GM18498 (cell line): ENCODE results near the gene TCF12.

Experiments used
- ATAC-seq: cut with Tn5 transposase; IDR thresholded peaks from one replicate; pipeline ENCODE4 v1.9.1; 2021; ENCODE audit warnings: mild to moderate bottlenecking, moderate library complexity; ENCODE audit not compliant: unreplicated experiment

TCF12 gene

DNA sequence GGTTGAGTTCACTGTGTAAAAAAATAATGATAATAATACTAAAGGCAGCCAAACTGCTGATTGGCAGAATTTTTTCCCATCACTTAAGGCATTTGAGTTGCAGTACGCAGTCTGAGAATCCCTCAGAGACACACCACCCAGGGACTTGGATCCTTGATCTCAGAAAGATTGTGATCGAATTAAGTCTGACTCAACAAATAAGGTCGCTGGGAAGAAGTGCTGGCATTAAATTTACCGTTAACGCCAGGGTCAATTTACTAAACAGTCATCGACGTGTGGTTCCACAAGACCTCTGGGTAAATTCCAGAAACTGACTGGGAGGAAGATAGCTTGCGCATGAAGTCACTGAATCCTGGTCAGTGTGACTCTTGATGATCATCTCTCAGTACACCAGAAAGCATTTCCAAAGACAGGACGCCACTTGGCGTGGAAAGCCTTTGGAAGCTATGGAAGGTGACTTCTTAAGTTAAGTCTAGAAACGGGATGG, 409.6 kb downstream of the TCF12 start:
- ATAC-seq: no peak

DNA sequence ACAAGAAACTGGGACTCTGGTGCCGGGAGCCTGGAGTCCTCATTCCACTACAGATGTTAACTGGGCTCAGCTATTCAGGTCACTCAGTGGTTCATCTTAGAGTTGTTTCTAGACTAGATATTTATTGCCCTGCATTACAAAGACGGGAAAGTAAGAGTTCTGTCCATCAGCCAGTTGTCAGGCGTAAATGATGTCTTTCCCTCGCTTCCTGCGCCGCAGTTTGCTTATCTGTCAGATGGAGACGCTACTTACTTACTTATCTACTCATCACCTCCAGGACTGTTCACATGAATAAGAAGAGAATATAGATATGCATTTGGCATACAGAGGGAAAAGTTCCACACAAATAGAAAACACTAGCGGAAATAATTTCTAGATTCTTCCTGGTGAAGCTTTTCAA, 410.0 kb downstream of the TCF12 start:
- ATAC-seq: no peak

DNA sequence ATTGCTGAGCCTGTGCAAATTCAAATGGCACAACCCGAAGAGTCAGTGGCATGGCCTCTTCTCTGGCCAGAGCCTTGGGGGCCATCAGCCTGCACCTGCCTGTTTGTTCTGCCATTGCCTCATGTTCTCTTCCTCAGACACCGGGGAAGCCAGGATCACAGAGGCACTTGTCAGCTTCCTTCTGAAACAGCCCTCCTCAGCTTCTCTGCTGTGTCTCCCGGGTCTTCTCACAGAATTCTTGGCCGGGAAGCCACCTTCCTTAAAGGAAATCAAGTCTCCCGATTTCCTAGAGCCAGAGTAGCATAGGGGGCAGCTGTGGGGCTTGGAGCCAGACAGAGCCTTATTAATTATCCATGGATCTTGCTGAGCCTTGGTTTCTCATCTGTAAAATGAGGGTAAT, 410.5 kb downstream of the TCF12 start:
- ATAC-seq: no peak

DNA sequence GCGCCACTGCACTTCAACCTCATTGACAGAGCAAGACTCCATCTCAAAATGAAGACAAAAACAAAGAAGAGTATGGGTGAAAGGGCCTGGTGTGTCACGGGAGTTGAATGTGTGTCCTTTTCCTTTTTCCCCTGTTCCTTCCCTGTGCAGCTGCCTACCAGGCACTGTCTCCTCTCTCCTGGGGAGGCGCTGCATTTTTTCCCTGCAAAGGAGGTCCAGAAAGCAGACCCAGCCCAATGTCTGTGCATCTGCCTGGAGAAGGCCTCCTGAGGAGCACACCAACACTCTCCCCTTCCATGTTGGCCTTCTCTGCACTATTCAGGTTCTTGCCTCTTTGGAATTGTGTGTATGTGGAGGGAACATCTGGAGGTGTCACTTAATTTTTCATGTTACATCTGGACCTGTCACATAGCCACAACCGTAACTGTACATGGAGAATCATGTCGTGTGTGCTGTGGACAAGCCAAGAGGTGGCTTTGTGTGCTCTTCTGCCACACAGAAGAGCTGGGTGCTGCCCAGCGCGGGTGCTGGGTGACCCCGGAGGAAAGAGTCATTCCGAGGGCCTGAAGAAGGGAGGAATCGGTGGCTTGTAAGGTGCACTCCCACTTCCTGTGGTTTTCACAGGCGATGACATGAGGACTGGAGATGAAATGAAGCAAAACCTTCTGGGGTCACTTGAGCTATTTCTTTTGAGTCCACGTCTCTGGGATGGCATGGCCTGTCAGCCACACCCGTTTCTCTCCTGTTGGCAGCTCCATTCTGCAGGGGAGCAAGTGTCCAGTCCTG, 411.3 kb downstream of the TCF12 start:
- no peak for ATAC-seq

DNA sequence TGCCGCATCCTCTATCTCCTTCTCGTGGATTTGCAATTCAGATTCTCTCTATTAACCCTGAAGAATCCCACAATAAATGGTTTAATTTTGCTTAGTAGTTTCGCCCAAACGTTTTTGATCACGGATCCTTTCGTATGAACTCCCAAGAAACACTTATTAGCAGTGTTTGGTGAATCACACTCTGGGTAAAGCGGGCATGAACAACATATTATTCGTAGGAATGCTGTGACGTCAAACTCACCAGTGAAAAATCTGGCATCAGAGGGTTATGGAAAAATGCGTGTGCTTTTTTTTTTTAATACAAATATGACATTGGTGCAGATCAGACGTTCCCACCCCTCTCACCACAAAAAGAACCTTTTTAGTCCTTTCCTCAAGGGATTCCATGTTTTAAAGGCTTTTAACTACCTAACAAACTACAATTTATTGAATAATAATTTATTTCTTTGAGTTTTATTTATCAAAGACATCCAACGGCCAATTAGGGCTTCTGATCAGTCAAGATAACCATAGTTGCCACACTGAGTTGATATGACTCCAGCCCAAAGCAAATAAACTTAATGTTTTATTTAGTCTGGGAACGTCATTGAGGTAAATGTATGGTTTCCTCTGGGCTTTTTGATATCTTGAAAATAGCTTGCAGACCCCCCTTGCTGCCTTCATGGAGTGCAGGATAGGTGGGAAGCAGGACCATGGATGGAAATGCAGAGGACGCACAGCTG, 412.3 kb downstream of the TCF12 start:
- ATAC-seq: no peak

DNA sequence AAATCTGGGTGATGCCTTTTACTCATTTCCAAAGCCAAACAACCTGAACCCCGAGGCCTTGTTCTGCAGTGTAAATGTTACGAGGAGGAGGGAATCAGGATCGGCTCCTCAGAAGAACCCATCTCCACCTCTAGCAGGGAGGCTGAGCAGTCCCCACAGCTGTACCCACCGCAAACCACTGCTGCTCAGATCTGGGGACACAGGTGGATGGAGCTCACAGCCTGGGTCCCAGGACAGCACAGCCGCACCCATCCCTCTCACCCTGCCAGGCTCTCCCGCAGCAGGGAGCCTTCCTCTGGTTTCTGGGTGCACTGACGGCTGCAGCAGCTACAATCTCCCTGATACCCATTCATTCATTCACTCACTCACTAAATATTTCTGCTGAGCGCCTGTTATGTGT, 413.9 kb downstream of the TCF12 start:
- no peak for ATAC-seq

DNA sequence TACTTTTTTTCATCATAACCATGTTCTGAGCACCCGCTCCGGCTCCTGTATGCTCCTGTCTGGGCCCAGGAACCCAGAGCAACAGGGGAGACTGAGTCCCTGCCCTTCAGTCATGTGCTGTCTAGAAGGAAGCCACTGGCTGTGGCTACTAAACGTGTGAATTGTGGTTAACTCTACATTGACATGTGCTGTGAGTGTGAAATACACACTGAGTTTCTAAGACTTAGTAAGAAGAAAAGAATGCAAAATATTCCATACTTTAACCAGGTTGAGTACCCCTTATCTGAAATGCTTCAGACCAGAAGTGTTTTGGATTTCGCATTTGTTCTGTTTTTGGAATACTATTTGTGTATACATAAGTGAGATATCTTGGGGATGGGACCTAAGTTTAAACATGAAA, 415.0 kb downstream of the TCF12 start:
- ATAC-seq: no peak

DNA sequence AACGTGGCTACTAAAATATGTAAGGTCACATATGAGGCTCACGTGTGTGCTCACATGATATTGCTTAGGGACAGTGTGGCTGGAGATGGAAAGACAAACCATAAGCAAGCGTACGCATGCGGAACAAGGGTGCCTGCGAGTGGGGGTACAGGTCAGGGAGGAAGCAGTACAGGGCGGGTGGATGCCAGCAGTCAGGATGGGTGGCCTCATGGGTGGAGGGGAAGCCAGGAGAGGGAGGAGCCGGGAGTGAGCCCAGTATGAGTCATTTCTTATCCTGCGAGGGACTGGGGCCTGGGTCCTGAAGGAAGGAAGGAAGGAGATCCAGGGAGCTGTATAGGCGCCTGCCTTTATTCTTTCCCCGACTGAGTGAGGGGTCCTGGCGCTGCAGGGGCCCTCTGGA, 415.8 kb downstream of the TCF12 start:
- no peak for ATAC-seq

DNA sequence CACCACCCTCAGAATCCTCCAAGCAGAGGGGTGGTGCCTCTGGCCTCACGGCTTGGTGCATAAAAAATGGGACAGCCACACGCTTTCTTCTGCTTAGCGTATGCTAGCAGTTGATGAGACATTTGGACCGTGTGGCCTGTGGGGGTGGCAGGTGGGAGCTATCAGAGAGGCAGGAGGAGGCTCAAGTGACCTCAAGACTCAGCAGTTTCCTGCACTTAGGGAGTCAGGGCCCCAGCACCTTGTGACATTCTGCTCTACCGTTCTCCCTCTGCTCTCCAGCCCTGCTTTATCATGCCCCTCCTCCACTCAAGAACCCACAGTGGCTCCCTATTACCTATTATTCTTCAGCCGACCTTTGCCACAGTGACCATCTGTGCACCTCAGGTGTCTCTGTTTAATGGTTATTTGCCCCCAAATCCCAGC, 416.9 kb downstream of the TCF12 start:
- ATAC-seq: no peak

DNA sequence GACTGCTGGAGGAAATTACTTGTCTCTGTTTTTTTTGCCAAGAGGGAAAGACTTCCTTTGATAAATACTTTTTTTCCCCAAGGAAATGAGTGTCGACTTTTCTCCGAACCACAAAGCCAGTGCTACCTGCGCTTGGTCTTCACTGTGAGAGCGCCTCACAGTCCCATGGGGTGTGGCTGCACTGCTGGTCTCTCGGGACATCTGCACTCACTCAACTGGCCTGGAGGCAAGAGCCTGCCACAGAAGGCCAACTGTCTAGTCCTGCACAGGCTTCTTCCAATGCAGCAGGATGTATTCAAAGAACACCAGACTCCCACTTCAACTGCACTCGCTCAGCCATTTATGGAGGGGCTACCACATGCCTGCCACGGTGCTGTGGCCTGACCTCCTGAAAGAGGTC, 417.3 kb downstream of the TCF12 start:
- no peak for ATAC-seq

DNA sequence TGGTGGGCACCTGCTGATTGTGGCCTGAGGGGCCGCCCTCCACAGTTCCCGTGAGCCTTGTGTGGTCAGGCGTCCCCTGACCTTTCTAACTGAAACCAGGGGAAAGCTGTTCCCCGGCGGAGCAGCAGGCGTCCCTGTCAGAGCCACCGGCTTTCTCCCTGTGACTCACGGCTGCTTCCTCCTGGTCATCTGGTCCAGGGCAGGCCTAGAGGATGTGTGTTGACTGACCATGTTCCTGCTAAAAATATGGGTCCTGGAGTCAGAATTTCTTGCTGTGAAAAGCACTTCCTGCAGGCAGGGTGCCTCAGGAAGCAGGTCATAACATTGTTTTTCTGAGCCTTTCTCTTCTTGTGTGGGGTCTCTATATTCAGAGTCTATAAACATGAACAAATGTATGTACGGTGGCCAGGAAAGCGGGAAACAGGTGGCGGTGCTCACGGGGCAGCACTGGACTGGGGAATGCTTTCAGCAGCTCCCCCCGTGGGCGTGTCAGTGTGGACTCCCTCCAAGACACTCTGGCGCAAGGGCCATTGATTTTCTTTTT, 419.5 kb downstream of the TCF12 start:
- ATAC-seq: no peak

DNA sequence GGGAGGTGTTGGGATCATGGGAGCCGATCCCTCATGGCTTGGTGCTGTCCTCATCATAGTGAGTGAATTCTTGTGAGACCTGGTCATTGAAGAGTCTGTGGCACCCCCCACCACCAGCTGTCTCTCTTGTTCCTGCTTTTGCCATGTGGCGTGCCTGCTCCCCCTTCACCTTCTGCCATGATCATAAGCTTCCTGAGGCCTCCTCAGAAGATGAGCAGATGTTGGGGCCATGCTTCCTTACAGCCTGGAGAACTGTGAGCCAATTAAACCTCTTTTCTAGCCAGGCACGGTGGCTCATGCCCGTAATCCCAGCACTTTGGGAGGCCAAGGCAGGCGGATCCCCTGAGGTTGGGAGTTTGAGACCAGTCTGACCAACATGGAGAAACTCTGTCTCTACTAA, 420.9 kb downstream of the TCF12 start:
- no peak for ATAC-seq
